DMS79 (cell line): ENCODE data around the gene CIDEC.
"Not testable (repeated sequence)": the region's sequence is repeated elsewhere in the genome, so short reads cannot be mapped to it uniquely, and the experiment has no call there.

ENCODE experiments used
- DNase-seq: peaks from one replicate; lab custom pipeline; 2025; lab: John Stamatoyannopoulos, UW

The CIDEC gene

GRCh38 chr3:9901967-9902366 is 21.9 kb upstream of the CIDEC start:
- DNase-seq: no peak

DNA sequence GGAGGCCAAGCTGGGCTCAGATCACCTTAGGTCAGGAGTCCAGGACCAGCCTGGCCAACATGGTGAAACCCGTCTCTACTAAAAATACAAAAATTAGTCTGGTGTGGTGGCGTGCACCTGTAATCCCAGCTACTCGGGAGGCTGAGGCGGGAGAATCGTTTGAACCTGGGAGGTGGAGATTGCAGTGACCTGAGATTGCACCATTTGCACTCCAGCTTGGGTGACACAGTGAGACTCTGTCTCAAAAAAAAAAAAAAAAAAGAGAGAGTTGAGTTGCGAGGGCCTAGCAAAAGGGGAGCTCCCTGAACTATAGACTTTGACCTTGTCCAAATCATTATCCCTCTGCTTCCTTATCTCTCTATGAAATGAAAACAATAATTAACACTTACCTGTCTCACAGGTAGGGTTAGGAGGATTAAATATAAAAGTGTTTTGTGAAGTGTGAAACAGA is 20.9 kb upstream of the CIDEC start:
- not testable (repeated sequence) for DNase-seq

DNA sequence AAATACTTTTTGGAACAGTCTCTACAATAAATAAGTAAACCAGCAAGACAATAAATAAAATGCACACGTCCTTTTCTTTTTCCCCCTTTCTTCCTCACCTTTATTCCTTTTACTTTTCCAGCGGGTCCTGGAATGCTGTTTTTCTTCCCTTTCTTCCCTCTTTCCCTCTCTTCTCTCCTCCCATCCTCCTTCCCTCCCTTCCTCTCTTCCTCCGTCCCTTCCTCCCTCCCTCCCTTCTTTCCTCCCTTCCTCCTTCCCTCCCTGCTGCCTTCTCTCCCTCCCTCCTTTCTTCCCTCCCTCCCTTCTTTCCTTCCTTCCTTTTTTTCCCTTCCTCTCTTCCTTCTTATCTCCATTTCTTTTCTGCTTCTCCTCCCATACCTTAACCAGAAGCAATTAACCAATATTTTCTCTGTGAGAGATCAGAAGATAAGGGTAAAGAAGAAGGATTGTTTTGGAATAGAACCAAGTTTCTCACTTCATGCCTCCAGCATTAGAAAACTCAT is 19.3 kb upstream of the CIDEC start:
- DNase-seq: no peak

- no peak for DNase-seq
These were observed 18.6 kb upstream of the CIDEC start for GRCh38 chr3:9898467-9899241.

DNA sequence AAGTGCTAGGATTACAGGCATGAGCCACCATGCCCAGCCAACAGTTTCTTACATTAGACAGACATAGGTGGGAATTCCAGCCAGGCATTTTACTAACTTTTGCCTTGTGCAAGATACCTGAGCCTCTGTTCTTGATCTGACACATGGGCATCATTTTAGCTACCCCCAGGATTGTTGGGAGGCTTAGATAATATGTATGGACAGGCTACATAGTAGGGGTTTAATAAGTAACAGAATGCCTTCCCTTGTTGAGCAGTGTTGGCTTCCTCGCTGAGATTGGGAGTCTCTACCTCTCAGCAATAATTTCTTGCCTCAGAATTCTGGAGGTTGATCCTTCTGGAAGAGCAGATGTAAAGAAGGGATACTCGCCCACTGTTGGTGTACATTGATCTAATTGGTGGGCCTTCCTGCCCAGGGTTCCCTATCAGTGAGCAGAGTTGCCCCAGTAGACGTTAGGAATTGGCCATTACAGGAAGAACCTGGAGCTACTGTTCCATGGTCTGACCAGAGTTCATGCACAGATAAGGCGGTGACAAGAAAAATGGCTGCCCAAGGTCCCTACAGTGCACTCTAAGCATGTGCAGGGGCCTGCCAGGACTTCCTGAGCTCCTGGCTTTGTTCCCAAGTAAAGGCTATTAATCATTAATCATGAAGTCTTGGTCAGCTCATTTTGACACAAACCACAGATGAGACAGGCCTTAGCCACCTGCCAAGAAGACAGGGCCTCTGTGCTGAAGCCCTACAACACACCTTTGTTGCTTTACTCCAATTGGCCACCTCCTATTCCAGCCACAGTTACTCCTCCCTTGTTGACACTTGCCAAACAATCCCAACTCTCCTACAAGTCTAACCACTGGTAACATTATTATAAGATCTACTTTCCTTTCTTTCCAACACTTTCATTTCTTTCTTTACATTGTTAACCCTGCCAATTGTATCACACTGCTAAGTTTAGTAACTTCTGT is 17.6 kb upstream of the CIDEC start:
- no peak for DNase-seq

DNA sequence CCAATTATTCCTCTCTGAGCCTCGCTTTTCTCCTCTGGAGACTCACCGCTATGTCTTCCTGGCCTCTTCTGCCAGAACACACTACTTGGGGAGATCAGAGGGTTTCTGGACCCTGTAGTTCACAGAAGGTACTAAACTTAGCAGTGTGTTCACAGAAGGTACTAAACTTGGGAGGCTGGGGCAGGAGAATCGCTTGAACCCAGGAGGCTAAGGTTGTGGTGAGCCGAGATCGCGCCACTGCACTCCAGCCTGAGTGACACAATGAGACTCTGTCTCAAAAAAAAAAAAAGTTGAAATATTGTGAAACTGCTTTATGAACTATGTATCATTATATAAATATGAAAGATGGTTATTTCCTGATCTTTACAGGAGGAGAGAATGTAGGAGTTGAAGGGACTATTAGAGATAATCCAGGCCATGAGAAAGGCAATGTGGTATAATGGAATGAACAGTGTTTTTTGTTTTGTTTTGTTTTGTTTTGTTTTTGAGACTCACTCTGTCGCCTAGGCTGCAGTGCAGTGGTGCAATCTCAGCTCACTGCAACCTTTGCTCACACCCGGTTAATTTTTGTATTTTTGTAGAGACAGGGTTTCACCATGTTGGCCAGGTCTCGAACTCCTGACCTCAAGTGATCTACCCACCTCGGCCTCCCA is 16.8 kb upstream of the CIDEC start:
- not testable (repeated sequence) for DNase-seq

DNA sequence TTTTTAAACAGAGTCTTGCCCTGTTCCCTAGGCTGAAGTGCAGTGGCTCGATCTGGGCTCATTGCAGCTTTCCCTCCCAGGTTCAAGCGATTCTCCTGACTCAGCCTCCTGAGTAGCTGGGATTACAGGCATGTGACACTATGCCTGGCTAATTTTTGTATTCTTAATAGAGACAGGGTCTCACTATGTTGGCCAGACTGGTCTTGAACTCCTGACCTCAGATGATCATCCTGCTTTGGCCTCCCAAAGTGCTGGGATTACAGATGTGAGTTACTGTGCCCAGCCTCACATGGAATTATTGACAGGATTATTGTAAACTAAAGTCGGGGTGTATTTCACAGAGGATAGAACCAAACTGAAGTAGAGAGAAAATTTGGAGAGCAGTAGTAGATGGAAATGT is 15.7 kb upstream of the CIDEC start:
- not testable (repeated sequence) for DNase-seq

DNA sequence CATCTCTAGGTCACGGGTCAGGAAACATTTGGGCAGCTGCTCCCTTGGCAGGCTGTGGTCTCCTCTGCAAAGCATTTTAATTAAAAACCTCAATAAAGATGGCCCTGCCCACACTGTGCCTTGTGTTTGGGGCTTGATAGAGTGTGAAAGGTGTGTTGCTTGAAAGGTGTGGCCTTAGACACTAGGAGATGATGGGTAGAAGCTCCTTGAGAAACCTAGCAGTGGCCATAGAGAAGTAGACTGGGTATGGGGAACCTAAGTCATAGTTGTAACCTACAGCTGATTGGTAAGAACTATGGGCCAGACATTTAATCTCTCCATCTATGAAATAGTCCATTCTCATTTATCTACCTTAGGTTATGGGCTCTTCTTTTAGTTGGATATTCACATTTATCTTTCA is 13.7 kb upstream of the CIDEC start:
- no peak for DNase-seq

GRCh38 chr3:9891072-9891622 is 11.1 kb upstream of the CIDEC start:
- DNase-seq: no peak

DNA sequence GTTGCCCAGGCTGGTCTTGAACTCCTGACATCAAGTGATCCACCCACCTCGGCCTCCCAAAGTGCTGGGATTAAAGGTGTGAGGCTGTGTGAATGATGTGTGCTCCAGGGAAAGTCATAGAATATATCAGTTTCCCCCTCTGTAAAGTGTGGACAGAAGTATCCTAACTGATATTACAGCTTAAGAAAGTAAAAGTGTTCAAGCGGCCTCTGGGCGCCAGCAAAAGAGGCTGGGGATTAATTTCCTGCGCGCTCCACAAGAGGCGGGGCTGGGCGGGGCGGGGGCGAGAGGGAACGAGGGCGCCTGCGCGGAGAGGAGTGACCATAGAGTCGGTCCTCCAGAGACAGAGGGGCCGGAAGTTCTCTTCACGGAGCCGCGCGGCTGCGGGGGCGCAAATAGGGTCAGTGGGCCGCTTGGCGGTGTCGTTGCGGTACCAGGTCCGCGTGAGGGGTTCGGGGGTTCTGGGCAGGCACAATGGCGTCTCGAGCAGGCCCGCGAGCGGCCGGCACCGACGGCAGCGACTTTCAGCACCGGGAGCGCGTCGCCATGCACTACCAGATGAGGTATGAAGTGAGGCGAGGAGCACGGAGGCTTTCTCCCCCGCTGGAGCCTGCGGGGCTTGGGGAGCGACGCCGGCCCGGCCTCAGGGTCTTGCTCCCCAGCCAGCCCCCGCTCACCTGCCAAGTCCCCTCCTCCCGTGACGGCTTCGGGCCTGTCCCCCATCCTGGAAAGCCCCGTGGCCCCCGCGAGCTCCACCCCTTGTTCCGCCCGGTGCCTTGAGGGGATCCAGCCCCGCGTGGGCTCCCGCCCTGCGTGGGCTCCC is 10.4 kb upstream of the CIDEC start, which contains the start of gene JAGN1:
Gene JAGN1 (plus strand): TSS at position 362 of the 823 bp plus-strand sequence. CDS start 113 bp downstream, at position 475.
- DNase-seq: peak; percentile 16

DNA sequence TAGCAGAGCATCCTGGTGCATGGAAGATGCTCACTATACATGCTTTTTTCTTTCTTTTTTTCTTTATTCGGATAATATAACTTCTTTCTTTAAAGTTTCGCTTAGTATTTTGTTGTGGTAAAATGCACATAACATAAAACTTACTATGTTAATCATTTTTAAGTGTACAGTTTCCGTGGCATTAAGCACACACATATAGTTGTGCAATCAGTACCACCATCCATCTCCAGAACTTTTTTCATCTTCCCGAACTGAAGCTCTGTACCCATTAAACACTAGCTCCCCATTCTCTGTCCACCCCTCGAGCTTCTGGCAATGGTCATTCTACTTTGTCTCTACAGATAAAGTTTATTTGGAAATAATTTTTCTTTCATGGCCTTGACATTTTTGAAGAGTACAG is 9.4 kb upstream of the CIDEC start:
- no peak for DNase-seq

DNA sequence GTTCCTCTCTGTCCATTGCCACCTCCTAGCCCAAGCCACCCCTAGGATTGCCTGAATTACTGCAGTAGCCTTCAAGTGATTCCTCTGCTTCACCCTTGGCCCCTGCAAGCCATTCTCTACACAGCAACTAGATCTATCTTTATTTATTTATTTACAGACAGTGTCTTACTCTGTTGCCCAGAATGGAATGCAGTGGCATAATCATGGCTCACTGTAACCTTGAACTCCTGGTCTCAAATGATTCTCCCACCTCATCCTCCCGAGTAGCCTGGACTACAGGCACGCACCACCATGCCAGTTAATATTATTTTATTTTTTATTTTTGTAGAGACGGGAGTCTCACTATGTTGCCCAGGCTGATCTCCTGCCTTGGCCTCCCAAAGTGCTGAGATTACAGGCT is 8.5 kb upstream of the CIDEC start:
- no peak for DNase-seq

- DNase-seq: no peak
These were observed 7.4 kb upstream of the CIDEC start for GRCh38 chr3:9887480-9887879.

DNA sequence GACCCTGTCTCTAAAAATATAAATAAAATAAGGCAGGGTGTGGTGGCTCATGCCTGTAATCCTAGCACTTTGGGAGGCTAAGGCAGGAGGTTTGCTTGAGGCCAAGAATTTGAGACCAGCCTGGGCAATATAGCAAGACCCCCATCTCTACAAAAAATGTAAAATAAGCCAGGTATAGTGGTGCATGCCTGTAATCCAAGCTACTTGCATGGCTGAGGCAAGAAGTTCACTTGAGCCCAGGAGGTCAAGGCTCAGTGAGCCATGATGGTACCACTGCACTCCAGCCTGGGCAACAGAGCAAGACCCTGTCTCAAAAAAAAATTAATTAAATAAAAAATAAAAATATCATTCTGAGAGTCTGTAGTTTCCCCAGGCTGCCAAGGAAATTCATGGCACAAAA is 6.3 kb upstream of the CIDEC start:
- no peak for DNase-seq

- no peak for DNase-seq
These were observed 4.6 kb upstream of the CIDEC start for GRCh38 chr3:9884555-9885165.

GRCh38 chr3:9883706-9884554 is 3.9 kb upstream of the CIDEC start:
- DNase-seq: no peak

GRCh38 chr3:9881441-9881840 is 1.4 kb upstream of the CIDEC start:
- no peak for DNase-seq

GRCh38 chr3:9878700-9879099 is 1.4 kb downstream of the CIDEC start:
- DNase-seq: no peak

DNA sequence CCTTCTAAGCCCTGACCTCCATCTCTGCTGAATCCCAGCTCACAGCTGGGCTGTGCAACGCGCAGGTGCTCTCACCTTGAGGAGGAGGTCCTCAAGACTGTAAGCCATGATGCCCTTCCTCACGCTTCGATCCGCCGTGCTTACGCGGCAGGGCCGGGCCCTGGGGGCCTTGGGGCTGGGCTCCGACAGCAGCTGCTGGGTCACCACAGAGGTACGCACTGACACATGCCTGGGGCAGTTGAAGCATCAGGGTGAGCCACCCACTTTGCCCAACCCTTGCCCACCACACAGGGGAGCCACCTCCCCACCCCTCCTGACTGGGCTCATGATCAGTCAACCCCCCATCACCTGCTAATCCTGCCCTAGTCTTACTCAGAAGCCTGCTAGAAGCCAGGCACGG is 3.1 kb downstream of the CIDEC start:
- no peak for DNase-seq

- DNase-seq: not testable (repeated sequence)
These were observed 3.8 kb downstream of the CIDEC start for GRCh38 chr3:9876255-9876654.
